Natural killer cell treated with Interleukin-12 subunit alpha and Interleukin-12 subunit beta and Interleukin-15 and Interleukin-18, amount 100 ng/mL, for 72 hours (primary cell): ENCODE results near the gene CYTL1. TPM values are rescaled to one million over a fixed set of nuclear protein-coding genes. Genes with fewer than 3 reads are reported as not detected.

Source experiments
- ATAC-seq, 2 donors: fragments of 150-1000 bp; cut with Tn5 transposase in 1 of 2; sonication (Bioruptor Pico), chemical (Tn5 transposase) in 1 of 2; 2 replicates each; pipeline ENCODE4 v1.10.0; 2021
- DNase-seq: peaks from one replicate; pipeline ENCODE4 v3.0.0; 2022; ENCODE audit warnings: low spot score
- H3K27ac Mint-ChIP-seq, 2 donors: 1 replicate in 1 of 2; 2 replicates in 1 of 2; pipeline ENCODE4 v1.8.0; 2022; ENCODE audit warnings: mixed read lengths in 2 of 2, mild to moderate bottlenecking in 1 of 2, moderate library complexity in 1 of 2
- H3K27me3 Mint-ChIP-seq, 2 donors: 1 replicate in 1 of 2; 2 replicates in 1 of 2; pipeline ENCODE4 v1.8.0; 2022; ENCODE audit warnings: mixed read lengths in 2 of 2
- H3K36me3 Mint-ChIP-seq: one replicate; pipeline ENCODE4 v1.8.0; 2022; ENCODE audit warnings: mixed read lengths
- H3K4me1 Mint-ChIP-seq, 2 donors: 1 replicate in 1 of 2; 2 replicates in 1 of 2; pipeline ENCODE4 v1.8.0; 2022; ENCODE audit warnings: low read depth in 2 of 2, mixed read lengths in 2 of 2, mild to moderate bottlenecking in 1 of 2
- H3K4me3 Mint-ChIP-seq: one replicate; pipeline ENCODE4 v1.8.0; 2022; ENCODE audit warnings: mixed read lengths
- H3K9me3 Mint-ChIP-seq: 2 replicates; pipeline ENCODE4 v1.8.0; 2022; ENCODE audit warnings: mixed read lengths
- total RNA-seq, 2 donors: library from RNA; stranded (reverse); gene quantifications; one replicate each; pipeline ENCODE4 v1.2.3, GENCODE V29; 2022

CYTL1 gene
- total RNA-seq, 2 donors from 2014 or later = not detected

DNA sequence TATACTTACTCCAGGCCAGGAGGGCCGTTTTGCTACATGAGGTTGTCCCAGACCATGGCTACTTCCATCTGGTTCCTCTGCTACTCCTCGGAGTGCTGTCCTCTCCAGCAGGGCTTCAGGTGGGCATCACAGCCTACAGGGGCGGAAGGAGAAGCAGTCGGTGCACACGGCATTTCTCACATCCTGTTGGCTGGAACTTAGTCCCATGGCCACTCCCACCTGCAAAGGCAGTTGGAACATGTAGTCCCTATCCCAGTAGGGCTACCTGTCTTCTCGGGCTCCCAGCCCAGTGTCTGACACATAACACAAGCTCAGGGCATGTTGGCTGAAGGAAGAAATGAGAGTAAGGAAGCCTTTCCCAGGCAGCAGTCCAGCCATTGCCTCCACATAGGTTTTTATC lies 24.3 kb upstream of the CYTL1 start:
- Mint-ChIP-seq H3K4me3 (no peak overlapping the region), H3K36me3 (no peaks in the 10 kb centered on the region), H3K9me3 (no peaks in the 10 kb centered on the region), H3K27me3 (peaks cover 35 to 37% of the 10 kb centered on the region in 2 donors), H3K4me1 (peaks cover 10 to 14% of the 10 kb centered on the region in 2 donors), H3K27ac (no peak overlapping the region)
- DNase-seq (no peak), ATAC-seq (no peak)

DNA sequence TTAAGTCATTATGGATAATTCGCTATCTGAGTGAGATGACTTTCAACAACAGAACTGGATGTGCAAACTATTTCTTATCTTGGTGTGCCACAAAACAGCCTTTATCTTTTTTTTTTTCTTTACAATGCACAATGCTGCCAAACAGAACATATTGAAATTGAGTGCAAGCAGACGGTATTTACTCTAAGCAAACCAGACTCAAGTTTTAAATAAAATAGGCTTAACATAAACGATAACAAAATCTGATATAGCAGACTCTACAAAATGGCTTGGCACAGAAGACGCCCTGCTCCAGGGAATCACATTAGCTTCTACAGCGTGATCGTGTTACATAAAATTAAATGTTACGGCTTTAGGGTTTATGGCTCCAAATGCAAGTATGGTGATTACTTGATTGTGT lies 22.4 kb upstream of the CYTL1 start:
- ATAC-seq (no peak), DNase-seq (no peak)
- no peaks in the 10 kb centered on the region for H3K9me3 Mint-ChIP-seq
- no peak overlapping the region for H3K4me3 Mint-ChIP-seq
- H3K36me3 Mint-ChIP-seq = no peaks in the 10 kb centered on the region
- H3K4me1 Mint-ChIP-seq = peaks cover 10 to 14% of the 10 kb centered on the region in 2 donors
- peaks cover 29 to 30% of the 10 kb centered on the region in 2 donors for H3K27me3 Mint-ChIP-seq
- no peak overlapping the region for H3K27ac Mint-ChIP-seq

DNA sequence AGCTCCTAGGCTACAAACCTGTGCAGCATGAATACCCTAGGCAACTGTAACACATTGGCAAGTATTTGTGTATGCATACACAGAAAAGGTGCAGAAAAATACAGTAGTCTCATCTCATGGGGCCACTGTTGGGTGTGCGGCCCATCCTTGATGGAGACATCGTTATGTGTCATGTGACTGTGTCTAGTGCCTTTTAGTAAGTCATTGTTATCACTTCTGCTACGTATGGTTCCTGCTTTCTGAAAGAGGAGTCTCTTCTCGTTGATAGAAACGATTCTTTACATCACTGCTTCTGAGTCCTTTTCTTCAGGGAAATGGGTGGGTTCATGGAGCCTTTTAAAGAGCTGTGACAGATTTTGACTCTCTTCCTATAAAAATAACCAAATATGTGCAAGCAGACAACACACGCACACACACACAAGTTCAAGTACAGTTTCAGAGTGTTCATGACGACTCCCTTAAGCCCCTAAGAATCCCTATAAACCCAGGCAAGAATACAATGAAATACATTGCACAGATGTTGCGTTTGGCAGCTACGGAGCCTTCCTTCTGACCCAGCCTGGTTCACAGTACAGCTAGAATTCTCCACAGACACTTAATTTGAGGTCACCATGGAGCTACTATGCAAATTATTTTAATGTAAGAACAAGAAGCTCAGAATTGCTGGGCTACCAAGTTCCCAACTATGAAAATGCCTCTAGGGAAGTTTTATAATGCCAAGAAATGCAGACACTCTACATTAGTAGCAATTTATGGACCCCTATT lies 21.8 kb upstream of the CYTL1 start:
- Mint-ChIP-seq H3K9me3 (no peaks in the 10 kb centered on the region), H3K27me3 (peaks cover 23 to 28% of the 10 kb centered on the region in 2 donors), H3K27ac (no peak overlapping the region), H3K4me3 (no peak overlapping the region), H3K36me3 (no peaks in the 10 kb centered on the region), H3K4me1 (peaks cover 10 to 14% of the 10 kb centered on the region in 2 donors)
- no peak for DNase-seq
- ATAC-seq = no peak

DNA sequence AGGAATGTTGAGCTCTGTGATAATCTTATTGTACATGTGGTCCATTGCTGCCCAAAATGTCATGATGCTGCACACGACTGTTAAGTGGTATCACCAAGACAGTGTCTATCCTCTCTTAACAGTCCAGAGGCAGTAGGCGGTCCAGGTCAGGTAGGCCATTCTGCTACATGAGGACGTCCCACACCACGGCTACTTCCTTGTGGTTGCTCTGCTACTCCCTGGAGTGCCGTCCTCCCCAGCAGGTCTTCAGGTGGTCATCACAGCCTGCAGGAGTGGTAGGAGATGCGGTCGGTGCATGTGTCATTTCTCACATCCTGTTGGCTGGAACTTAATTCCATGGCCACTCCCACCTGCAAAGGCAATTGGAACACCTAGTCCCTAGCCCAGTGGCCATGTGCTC lies 20.5 kb upstream of the CYTL1 start:
- H3K36me3 Mint-ChIP-seq = no peaks in the 10 kb centered on the region
- peaks cover 3 to 6% of the 10 kb centered on the region in 2 donors for H3K4me1 Mint-ChIP-seq

GRCh38 chr4:5037553-5038551 lies 18.6 kb upstream of the CYTL1 start:
- Mint-ChIP-seq H3K27me3 (peaks cover 6 to 13% of the 10 kb centered on the region in 2 donors), H3K4me1 (peaks cover 7% of the 10 kb centered on the region in 2 donors), H3K36me3 (no peaks in the 10 kb centered on the region), H3K4me3 (no peak overlapping the region), H3K9me3 (no peaks in the 10 kb centered on the region), H3K27ac (no peak overlapping the region)
- ATAC-seq = no peak
- DNase-seq = no peak

More for the DNA sequence above, 20.5 kb upstream of the CYTL1 start:
- ATAC-seq (no peak), DNase-seq (no peak)
- H3K27me3 Mint-ChIP-seq = peaks cover 17 to 21% of the 10 kb centered on the region in 2 donors
- H3K27ac Mint-ChIP-seq = no peak overlapping the region
- H3K9me3 Mint-ChIP-seq = no peaks in the 10 kb centered on the region
- no peak overlapping the region for H3K4me3 Mint-ChIP-seq

GRCh38 chr4:5036239-5036638 lies 17.0 kb upstream of the CYTL1 start:
- Mint-ChIP-seq H3K27me3 (peaks cover 6 to 13% of the 10 kb centered on the region in 2 donors), H3K27ac (no peak overlapping the region), H3K4me1 (peaks cover 7% of the 10 kb centered on the region in 2 donors), H3K9me3 (no peaks in the 10 kb centered on the region), H3K36me3 (no peaks in the 10 kb centered on the region), H3K4me3 (no peak overlapping the region)
- ATAC-seq (no peak), DNase-seq (no peak)

DNA sequence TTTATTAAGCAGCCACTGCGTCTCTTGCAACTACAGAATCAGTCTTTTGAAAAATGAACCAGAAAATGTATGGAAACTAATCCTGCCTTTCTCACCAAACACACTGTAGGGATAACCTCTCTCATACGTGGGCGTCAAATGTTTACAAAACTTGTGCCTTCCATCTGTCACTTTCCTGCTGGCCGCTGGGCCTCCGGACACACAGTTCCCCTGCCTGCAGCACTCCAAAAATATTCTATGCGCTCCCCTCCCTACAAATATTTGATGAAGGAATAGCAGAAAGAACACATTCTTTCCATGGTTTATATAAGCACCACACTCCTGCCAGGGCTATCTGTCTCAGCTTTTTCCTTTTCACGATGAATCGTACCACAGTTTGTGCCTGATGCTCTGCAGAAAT lies 14.9 kb upstream of the CYTL1 start:
- Mint-ChIP-seq H3K36me3 (no peaks in the 10 kb centered on the region), H3K9me3 (no peaks in the 10 kb centered on the region), H3K4me3 (no peak overlapping the region), H3K27me3 (peaks cover 11 to 13% of the 10 kb centered on the region in 2 donors), H3K4me1 (peaks cover 7% of the 10 kb centered on the region in 2 donors), H3K27ac (no peak overlapping the region)
- DNase-seq = no peak
- ATAC-seq = no peak

- H3K27ac Mint-ChIP-seq = peak overlapping the region in 1 of 2 donors; percentile 6
- ATAC-seq (peak; percentile 52 to 57), DNase-seq (no peak)
- peak overlapping the region; percentile 23 for H3K4me3 Mint-ChIP-seq
- H3K4me1 Mint-ChIP-seq = peaks cover 7% of the 10 kb centered on the region in 2 donors
- H3K9me3 Mint-ChIP-seq = no peaks in the 10 kb centered on the region
- H3K36me3 Mint-ChIP-seq = no peaks in the 10 kb centered on the region
- H3K27me3 Mint-ChIP-seq = peaks cover 11 to 13% of the 10 kb centered on the region in 2 donors
These were observed 14.1 kb upstream of the CYTL1 start for GRCh38 chr4:5033281-5033841.

DNA sequence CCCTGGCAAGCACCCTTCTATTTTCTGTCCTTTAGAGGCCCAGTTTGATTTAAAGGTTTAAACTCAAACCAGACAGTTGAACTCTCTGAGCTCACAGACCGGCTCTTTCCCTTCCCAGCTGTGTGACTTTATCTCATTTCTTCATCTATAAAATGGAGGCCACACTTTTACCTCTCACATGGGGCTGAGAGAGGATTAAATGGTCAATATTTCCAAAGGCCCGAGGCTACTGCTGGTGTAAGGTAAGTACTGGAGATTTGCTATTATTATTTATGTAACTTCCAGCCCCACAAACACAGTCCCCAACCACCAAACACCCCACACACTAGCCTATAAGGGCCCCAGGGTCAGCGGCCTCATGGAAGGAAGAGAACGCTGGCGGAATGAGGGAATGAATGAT lies 13.6 kb upstream of the CYTL1 start:
- no peak for DNase-seq
- H3K9me3 Mint-ChIP-seq = no peaks in the 10 kb centered on the region

DNA sequence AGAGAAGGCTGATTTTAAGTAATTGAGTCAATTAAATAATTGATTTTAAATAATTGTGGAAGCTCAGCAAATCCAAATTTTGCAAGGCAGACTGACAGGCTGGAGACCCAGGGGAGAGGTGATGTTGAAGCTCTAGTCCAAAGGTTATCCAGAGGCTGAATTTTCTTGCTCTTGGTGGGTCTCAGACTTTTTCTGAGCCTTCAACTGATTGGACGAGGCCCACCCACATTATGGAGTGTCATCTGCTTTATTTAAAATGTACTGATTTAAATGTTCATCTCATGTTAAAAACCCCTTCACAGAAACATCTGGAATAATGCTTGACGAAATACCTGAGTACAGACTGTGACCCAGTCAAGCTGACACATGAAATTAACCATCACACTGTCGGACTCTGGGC lies 11.7 kb upstream of the CYTL1 start:
- no peak for ATAC-seq
- Mint-ChIP-seq H3K9me3 (no peaks in the 10 kb centered on the region), H3K27me3 (peaks cover 11% of the 10 kb centered on the region in 2 donors), H3K4me3 (no peak overlapping the region), H3K36me3 (no peaks in the 10 kb centered on the region), H3K4me1 (peaks cover 7% of the 10 kb centered on the region in 2 donors), H3K27ac (no peak overlapping the region)
- DNase-seq = no peak

More for the DNA sequence above, 13.6 kb upstream of the CYTL1 start:
- no peak for ATAC-seq
- Mint-ChIP-seq H3K27ac (peak overlapping the region in 1 of 2 donors; percentile 6), H3K4me1 (peaks cover 7% of the 10 kb centered on the region in 2 donors), H3K27me3 (peaks cover 11 to 13% of the 10 kb centered on the region in 2 donors), H3K36me3 (no peaks in the 10 kb centered on the region), H3K4me3 (no peak overlapping the region)

DNA sequence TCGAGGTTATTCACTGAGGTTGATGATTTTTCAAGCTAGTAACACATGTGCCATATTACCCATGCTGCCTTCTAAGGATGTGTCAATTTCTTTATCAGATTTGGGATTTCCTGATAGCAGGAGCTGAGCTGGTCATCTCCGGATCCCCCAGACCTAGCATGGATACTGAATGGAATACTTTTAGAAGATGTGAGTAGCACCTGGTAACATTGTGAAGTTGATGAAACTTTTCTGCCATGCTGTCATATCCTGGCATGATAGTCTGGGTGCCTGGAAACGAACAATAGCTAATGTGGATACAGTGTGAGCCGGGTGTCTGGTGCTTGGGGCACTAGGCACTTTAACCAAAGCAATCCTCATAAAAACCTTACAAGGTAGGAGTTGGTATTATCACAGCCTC lies 11.0 kb upstream of the CYTL1 start:
- no peaks in the 10 kb centered on the region for H3K36me3 Mint-ChIP-seq
- no peaks in the 10 kb centered on the region for H3K9me3 Mint-ChIP-seq
- peaks cover 7% of the 10 kb centered on the region in 2 donors for H3K4me1 Mint-ChIP-seq
- H3K27ac Mint-ChIP-seq = no peak overlapping the region
- peaks cover 8 to 11% of the 10 kb centered on the region in 2 donors for H3K27me3 Mint-ChIP-seq
- DNase-seq (no peak), ATAC-seq (no peak)
- H3K4me3 Mint-ChIP-seq = no peak overlapping the region

GRCh38 chr4:5029447-5029846 lies 10.2 kb upstream of the CYTL1 start:
- Mint-ChIP-seq H3K36me3 (no peaks in the 10 kb centered on the region), H3K27me3 (peaks cover 4 to 10% of the 10 kb centered on the region in 2 donors), H3K9me3 (no peaks in the 10 kb centered on the region), H3K27ac (no peak overlapping the region), H3K4me3 (no peak overlapping the region), H3K4me1 (peaks cover 7% of the 10 kb centered on the region in 2 donors)
- ATAC-seq = no peak
- no peak for DNase-seq

- no peak for DNase-seq
- H3K27ac Mint-ChIP-seq = no peak overlapping the region
- H3K36me3 Mint-ChIP-seq = no peaks in the 10 kb centered on the region
- peaks cover 4% of the 10 kb centered on the region in 2 donors for H3K4me1 Mint-ChIP-seq
- H3K27me3 Mint-ChIP-seq = peaks cover 9 to 10% of the 10 kb centered on the region in 2 donors
- H3K9me3 Mint-ChIP-seq = no peaks in the 10 kb centered on the region
- ATAC-seq = no peak
- H3K4me3 Mint-ChIP-seq = no peak overlapping the region
These were observed 9.2 kb upstream of the CYTL1 start for GRCh38 chr4:5028480-5028879.
